LNCAP (cell line): ENCODE results near the gene ZNHIT3.

Experiments used
- TF ChIP-seq, protein P1 (sequence below): fragments of 450-650 bp; IDR thresholded peaks from 2 replicates; pipeline ENCODE4 v1.5.1; 2017; ENCODE audit warnings: mild to moderate bottlenecking

Gene ZNHIT3

GRCh38 chr17:36496018-36496789, 9.7 kb downstream of the ZNHIT3 start:
- TF ChIP-seq, protein P1, sequence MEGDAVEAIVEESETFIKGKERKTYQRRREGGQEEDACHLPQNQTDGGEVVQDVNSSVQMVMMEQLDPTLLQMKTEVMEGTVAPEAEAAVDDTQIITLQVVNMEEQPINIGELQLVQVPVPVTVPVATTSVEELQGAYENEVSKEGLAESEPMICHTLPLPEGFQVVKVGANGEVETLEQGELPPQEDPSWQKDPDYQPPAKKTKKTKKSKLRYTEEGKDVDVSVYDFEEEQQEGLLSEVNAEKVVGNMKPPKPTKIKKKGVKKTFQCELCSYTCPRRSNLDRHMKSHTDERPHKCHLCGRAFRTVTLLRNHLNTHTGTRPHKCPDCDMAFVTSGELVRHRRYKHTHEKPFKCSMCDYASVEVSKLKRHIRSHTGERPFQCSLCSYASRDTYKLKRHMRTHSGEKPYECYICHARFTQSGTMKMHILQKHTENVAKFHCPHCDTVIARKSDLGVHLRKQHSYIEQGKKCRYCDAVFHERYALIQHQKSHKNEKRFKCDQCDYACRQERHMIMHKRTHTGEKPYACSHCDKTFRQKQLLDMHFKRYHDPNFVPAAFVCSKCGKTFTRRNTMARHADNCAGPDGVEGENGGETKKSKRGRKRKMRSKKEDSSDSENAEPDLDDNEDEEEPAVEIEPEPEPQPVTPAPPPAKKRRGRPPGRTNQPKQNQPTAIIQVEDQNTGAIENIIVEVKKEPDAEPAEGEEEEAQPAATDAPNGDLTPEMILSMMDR: no peak

DNA sequence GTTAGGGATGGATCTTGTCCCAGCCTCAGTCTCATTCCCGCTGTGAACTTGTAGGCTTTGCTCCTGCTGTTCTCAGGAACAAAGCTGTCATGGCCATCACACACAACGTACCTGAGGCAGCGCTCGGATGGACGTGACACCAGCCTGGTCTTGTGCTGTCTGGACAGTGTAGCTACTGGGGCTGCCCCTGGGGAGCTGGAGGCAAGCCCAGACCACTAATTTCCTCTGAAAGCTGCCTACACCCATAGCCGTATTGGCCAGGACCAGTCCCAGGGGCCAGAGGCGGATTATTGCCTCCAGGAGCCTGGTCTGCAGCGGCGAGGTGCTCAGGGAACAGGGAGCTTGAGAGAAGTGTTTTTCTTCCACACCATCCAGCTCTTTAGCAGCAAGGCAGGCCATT, 11.7 kb downstream of the ZNHIT3 start:
- TF ChIP-seq, protein P1: no peak

DNA sequence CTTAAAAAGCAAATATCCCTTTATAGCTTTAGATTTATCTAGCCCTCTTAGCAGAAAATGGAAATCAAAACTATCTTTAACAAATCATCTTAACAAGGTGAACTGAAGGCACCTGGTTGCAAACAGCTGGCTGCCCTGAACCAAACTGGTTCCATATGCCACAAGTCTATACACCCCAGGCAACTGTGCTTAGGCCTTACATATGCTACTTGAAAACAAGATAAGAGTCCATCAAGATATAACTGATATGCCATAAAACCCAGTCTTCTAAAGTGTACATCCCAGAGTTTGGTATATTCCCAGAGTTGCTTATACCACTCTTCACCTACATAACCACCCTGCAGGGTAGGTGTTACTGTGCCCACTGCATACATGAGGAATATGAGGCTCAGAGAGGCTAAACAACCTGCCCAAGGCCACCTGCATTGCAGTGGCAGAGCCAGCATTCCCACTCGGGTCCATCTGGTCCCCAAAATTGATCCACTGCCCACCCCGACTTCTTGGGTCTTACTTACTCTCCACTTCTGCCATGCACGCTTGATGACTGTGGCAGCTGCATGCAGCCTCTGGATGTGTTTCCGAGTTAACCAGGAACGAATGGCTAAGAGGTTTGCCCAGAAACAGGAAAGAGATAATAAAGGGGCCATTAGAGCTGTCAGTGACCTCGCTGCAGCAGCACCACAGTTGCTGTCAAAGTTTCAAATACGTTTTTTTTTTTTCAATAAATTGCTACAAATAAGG, 12.2 kb downstream of the ZNHIT3 start:
- TF ChIP-seq, protein P1: no peak

- TF ChIP-seq, protein P1: no peak
These were observed 14.3 kb downstream of the ZNHIT3 start for GRCh38 chr17:36500745-36501225.

- TF ChIP-seq, protein P1: no peak
These were observed 14.9 kb downstream of the ZNHIT3 start for GRCh38 chr17:36501351-36501750.

- TF ChIP-seq, protein P1: no peak
These were observed 15.5 kb downstream of the ZNHIT3 start for GRCh38 chr17:36501963-36502362.

DNA sequence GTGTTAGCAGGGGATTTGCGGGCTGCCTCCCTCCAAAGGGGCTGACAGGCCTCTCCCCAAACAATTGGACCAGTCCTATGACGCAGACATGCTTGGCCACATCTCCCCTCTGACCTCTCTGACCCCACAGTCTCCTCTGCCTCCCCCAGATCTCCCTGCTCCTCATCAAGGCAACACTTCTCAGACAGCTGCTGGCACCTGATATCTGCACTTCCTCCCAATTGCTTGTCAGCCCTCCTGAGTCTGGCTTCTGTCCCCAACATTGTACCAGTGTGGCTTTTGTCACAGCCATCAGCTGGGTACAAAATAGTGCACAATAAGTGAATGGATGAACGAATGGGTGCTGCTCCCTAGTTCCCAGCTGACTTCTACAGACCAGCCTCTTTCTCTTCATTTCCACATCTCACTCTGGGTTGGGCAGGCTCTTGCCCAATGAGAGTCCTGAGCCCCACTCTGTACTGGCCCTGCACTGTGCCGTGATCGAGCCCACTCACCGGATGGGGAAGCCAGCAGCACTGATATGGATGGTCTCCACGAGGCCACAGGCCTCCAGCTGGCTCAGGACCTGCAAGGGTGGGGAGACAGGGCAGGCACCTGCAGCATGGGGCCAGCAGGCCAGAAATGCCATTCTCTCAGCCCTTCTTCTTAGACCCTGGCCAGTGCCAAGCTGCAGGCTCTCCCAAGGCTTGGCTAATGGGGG, 17.1 kb downstream of the ZNHIT3 start:
- TF ChIP-seq, protein P1: no peak
